Measurements from ENCODE around the gene GRID1.

GRCh38 chr10:85720931-85721590 is 645.5 kb downstream of the GRID1 start:
- no peak for TF ChIP-seq CTCF (tag by site-specific recombination; IDR thresholded peaks at IDR 0.05)
- no peak for TF ChIP-seq ZNF76 (tag by site-specific recombination; IDR thresholded peaks at IDR 0.05; ENCODE audit: borderline replicate concordance, low read depth)
- TF ChIP-seq KLF7 (tag by site-specific recombination; IDR thresholded peaks at IDR 0.05; ENCODE audit: borderline replicate concordance), result no peak
- TF ChIP-seq ZNF362 (tag by site-specific recombination; IDR thresholded peaks at IDR 0.05), result no peak
- no peak for TF ChIP-seq ZNF488 (tag by site-specific recombination; IDR thresholded peaks at IDR 0.05)
- no peak for TF ChIP-seq SETDB1 (IDR thresholded peaks at IDR 0.05; ENCODE audit: insufficient read length, low read length)
- TF ChIP-seq TCF7L2 (IDR thresholded peaks at IDR 0.05; ENCODE audit: borderline replicate concordance, low read depth, low read length), result no peak
- no peak for TF ChIP-seq ZBTB20 (tag by site-specific recombination; IDR thresholded peaks at IDR 0.05)
- no peak for TF ChIP-seq YY1 (tag by site-specific recombination; IDR thresholded peaks at IDR 0.05)
- no peak for TF ChIP-seq SCRT2 (tag by site-specific recombination; IDR thresholded peaks at IDR 0.05)
- no peak for TF ChIP-seq ZNF274 (IDR thresholded peaks at IDR 0.05; ENCODE audit: low read length)
- no peak for TF ChIP-seq ZNF274 (tag by site-specific recombination; IDR thresholded peaks at IDR 0.05; ENCODE audit: borderline replicate concordance)
- no peak for TF ChIP-seq ZNF544 (tag by site-specific recombination; IDR thresholded peaks at IDR 0.05)
